K562 (cell line): ENCODE data around the gene PRRG4. TPM values are rescaled to one million over a fixed set of nuclear protein-coding genes. Genes with fewer than 3 reads are reported as not detected.

ENCODE experiments used
- BDP1 ChIP-seq: IDR thresholded peaks from 3 replicates; pipeline ENCODE4 v1.6.1; 2011; ENCODE audit not compliant: insufficient read length, insufficient read depth
- HDAC2 ChIP-seq: fragments of 450-650 bp; IDR thresholded peaks from 2 replicates; pipeline ENCODE4 v1.6.1; 2016; ENCODE audit warnings: mild to moderate bottlenecking
- HIVEP1 ChIP-seq: fragments of 250-450 bp; sonication (Bioruptor Pico); IDR thresholded peaks from 2 replicates; pipeline ENCODE4 v1.4.0; 2020; ENCODE audit warnings: mild to moderate bottlenecking
- SMAD2 ChIP-seq: fragments of 150-350 bp; IDR thresholded peaks from 2 replicates; pipeline ENCODE4 v1.6.1; 2014; ENCODE audit warnings: low read depth, mild to moderate bottlenecking, low read length
- SMAD3 ChIP-seq: fragments of 450-650 bp; formaldehyde crosslinking; conservative IDR thresholded peaks from 2 replicates; pipeline ENCODE4 v1.4.0; 2020; ENCODE audit warnings: mild to moderate bottlenecking
- SMAD4 ChIP-seq: fragments of 250-450 bp; sonication (Bioruptor Pico); conservative IDR thresholded peaks from 2 replicates; pipeline ENCODE4 v1.8.0; 2021; ENCODE audit warnings: inconsistent platforms, mild to moderate bottlenecking, moderate library complexity
- TEAD4 ChIP-seq, 2 experiments: sonication (generic) in 1 of 2; formaldehyde crosslinking in 1 of 2; IDR thresholded peaks; 2 replicates each; pipeline versions ENCODE4 v1.6.1 to v1.8.0; 2012 to 2022; ENCODE audit warnings: borderline replicate concordance in 1 of 2, inconsistent platforms in 1 of 2, low read length in 1 of 2, mild to moderate bottlenecking in 1 of 2, missing genetic modification reagents in 1 of 2
- ZC3H8 ChIP-seq: fragments of 450-650 bp; IDR thresholded peaks from 2 replicates; pipeline ENCODE4 v1.6.1; 2017
- polyA plus RNA-seq, 8 experiments: library from polyadenylated mRNA; depleted of rRNA in 4 of 8; stranded (reverse) in 5 of 8; unstranded in 3 of 8; fragments of >200 nt; fragmentation: Nextera tagmentation in 2 of 8; fragmentation: Illumina TruSeq in 1 of 8; extraction: Ambion mirVana in 2 of 8; extraction: Trizol in 1 of 8; gene quantifications; 2 replicates each; pipeline versions ENCODE4 v1.2.1 to v1.2.3, GENCODE V29; 2011 to 2014; ENCODE audit warnings: inconsistent platforms in 1 of 8, missing spikeins in 1 of 8
- total RNA-seq, 7 experiments: library from RNA; depleted of rRNA in 6 of 7; stranded (reverse); fragments of >200 nt in 6 of 7; fragmentation: Illumina TruSeq in 2 of 7; extraction: Trizol in 2 of 7; gene quantifications; 2 replicates each; pipeline versions ENCODE4 v1.2.1 to v1.2.3, GENCODE V29; 2011 to 2021; ENCODE audit warnings: low replicate concordance in 1 of 7
- TF ChIP-seq, protein P1 (sequence below): fragments of 250-450 bp; sonication (Bioruptor Pico); IDR thresholded peaks from 2 replicates; pipeline ENCODE4 v1.5.0; 2021
- TF ChIP-seq, protein P2 (sequence below): IDR thresholded peaks from 2 replicates; pipeline ENCODE4 v1.6.1; 2011; ENCODE audit not compliant: insufficient read length; ENCODE audit errors: extremely low read depth
- TF ChIP-seq, protein P3 (sequence below): sonication (generic); formaldehyde crosslinking; IDR thresholded peaks from 2 replicates; pipeline ENCODE4 v1.8.0; 2022; ENCODE audit warnings: missing genetic modification reagents, mild to moderate bottlenecking, borderline replicate concordance
- TF ChIP-seq, protein P4 (sequence below): fragments of 200-600 bp; sonication (generic); IDR thresholded peaks from one replicate; pipeline ENCODE4 v1.6.1; 2012; ENCODE audit warnings: mild to moderate bottlenecking, low read depth, low read length, inconsistent platforms

The PRRG4 gene
- total and polyA plus RNA-seq, 9 of the 15 experiments (the other 6 are each of a cell fraction or from before 2014, with no cell fraction given): not detected

DNA sequence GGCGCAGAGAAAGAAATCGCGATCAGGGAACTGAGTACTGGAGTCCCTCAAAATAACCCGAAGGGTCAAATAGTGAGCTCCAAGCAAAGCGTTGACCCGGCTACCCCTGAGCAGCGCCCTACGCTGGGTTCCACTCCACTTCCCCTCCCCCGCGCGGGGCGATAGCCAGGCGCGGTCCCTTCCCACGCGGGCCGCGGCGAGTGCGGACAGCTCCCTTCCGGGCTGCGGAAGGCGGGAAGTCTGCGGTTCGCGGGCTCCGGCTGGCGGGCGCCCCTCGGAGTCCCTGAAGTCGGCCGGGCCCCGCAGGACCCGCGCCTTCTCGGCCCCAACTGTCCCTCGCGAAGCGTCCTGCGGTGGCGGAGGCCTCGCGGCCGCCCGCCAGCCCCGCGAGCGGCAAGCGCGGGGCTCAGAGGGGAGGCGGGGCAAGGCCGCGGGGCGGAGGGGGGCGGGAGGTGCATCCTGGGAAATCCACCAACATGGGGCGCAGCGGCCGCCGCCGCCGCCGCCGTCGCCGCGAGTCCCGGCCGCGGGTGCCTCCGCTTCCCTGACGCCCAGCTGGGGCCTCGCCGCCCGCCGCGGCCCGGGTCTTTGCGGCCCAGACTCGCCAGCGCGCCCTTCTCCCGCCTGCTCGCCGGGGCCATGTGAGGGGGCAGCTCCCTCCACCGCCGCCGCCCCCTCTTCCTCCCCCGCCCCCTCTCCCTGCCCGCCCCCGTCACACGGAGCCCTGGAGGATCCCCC, 62.8 kb downstream of the PRRG4 start, which contains the start of gene QSER1 (continued):
- TF ChIP-seq, protein P1, sequence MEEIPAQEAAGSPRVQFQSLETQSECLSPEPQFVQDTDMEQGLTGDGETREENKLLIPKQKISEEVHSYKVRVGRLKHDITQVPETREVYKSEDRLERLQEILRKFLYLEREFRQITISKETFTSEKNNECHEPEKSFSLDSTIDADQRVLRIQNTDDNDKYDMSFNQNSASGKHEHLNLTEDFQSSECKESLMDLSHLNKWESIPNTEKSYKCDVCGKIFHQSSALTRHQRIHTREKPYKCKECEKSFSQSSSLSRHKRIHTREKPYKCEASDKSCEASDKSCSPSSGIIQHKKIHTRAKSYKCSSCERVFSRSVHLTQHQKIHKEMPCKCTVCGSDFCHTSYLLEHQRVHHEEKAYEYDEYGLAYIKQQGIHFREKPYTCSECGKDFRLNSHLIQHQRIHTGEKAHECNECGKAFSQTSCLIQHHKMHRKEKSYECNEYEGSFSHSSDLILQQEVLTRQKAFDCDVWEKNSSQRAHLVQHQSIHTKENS (CRISPR knock-in tag): no peak
- TF ChIP-seq ZC3H8 (no peak), TEAD4 (IDR thresholded peaks at IDR 0.05; ENCODE audit: low read length) (no peak), TEAD4 (CRISPR knock-in tag; IDR thresholded peaks at IDR 0.05; ENCODE audit: borderline replicate concordance) (no peak), SMAD2 (no peak), SMAD4 (CRISPR knock-in tag) (peak; percentile 97), SMAD3 (no peak), HIVEP1 (no peak), BDP1 (no peak), HDAC2 (no peak)
- TF ChIP-seq, protein P2, sequence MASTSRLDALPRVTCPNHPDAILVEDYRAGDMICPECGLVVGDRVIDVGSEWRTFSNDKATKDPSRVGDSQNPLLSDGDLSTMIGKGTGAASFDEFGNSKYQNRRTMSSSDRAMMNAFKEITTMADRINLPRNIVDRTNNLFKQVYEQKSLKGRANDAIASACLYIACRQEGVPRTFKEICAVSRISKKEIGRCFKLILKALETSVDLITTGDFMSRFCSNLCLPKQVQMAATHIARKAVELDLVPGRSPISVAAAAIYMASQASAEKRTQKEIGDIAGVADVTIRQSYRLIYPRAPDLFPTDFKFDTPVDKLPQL: no peak
- TF ChIP-seq, protein P3, sequence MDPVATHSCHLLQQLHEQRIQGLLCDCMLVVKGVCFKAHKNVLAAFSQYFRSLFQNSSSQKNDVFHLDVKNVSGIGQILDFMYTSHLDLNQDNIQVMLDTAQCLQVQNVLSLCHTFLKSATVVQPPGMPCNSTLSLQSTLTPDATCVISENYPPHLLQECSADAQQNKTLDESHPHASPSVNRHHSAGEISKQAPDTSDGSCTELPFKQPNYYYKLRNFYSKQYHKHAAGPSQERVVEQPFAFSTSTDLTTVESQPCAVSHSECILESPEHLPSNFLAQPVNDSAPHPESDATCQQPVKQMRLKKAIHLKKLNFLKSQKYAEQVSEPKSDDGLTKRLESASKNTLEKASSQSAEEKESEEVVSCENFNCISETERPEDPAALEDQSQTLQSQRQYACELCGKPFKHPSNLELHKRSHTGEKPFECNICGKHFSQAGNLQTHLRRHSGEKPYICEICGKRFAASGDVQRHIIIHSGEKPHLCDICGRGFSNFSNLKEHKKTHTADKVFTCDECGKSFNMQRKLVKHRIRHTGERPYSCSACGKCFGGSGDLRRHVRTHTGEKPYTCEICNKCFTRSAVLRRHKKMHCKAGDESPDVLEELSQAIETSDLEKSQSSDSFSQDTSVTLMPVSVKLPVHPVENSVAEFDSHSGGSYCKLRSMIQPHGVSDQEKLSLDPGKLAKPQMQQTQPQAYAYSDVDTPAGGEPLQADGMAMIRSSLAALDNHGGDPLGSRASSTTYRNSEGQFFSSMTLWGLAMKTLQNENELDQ (CRISPR knock-in tag): no peak
- TF ChIP-seq, protein P4, sequence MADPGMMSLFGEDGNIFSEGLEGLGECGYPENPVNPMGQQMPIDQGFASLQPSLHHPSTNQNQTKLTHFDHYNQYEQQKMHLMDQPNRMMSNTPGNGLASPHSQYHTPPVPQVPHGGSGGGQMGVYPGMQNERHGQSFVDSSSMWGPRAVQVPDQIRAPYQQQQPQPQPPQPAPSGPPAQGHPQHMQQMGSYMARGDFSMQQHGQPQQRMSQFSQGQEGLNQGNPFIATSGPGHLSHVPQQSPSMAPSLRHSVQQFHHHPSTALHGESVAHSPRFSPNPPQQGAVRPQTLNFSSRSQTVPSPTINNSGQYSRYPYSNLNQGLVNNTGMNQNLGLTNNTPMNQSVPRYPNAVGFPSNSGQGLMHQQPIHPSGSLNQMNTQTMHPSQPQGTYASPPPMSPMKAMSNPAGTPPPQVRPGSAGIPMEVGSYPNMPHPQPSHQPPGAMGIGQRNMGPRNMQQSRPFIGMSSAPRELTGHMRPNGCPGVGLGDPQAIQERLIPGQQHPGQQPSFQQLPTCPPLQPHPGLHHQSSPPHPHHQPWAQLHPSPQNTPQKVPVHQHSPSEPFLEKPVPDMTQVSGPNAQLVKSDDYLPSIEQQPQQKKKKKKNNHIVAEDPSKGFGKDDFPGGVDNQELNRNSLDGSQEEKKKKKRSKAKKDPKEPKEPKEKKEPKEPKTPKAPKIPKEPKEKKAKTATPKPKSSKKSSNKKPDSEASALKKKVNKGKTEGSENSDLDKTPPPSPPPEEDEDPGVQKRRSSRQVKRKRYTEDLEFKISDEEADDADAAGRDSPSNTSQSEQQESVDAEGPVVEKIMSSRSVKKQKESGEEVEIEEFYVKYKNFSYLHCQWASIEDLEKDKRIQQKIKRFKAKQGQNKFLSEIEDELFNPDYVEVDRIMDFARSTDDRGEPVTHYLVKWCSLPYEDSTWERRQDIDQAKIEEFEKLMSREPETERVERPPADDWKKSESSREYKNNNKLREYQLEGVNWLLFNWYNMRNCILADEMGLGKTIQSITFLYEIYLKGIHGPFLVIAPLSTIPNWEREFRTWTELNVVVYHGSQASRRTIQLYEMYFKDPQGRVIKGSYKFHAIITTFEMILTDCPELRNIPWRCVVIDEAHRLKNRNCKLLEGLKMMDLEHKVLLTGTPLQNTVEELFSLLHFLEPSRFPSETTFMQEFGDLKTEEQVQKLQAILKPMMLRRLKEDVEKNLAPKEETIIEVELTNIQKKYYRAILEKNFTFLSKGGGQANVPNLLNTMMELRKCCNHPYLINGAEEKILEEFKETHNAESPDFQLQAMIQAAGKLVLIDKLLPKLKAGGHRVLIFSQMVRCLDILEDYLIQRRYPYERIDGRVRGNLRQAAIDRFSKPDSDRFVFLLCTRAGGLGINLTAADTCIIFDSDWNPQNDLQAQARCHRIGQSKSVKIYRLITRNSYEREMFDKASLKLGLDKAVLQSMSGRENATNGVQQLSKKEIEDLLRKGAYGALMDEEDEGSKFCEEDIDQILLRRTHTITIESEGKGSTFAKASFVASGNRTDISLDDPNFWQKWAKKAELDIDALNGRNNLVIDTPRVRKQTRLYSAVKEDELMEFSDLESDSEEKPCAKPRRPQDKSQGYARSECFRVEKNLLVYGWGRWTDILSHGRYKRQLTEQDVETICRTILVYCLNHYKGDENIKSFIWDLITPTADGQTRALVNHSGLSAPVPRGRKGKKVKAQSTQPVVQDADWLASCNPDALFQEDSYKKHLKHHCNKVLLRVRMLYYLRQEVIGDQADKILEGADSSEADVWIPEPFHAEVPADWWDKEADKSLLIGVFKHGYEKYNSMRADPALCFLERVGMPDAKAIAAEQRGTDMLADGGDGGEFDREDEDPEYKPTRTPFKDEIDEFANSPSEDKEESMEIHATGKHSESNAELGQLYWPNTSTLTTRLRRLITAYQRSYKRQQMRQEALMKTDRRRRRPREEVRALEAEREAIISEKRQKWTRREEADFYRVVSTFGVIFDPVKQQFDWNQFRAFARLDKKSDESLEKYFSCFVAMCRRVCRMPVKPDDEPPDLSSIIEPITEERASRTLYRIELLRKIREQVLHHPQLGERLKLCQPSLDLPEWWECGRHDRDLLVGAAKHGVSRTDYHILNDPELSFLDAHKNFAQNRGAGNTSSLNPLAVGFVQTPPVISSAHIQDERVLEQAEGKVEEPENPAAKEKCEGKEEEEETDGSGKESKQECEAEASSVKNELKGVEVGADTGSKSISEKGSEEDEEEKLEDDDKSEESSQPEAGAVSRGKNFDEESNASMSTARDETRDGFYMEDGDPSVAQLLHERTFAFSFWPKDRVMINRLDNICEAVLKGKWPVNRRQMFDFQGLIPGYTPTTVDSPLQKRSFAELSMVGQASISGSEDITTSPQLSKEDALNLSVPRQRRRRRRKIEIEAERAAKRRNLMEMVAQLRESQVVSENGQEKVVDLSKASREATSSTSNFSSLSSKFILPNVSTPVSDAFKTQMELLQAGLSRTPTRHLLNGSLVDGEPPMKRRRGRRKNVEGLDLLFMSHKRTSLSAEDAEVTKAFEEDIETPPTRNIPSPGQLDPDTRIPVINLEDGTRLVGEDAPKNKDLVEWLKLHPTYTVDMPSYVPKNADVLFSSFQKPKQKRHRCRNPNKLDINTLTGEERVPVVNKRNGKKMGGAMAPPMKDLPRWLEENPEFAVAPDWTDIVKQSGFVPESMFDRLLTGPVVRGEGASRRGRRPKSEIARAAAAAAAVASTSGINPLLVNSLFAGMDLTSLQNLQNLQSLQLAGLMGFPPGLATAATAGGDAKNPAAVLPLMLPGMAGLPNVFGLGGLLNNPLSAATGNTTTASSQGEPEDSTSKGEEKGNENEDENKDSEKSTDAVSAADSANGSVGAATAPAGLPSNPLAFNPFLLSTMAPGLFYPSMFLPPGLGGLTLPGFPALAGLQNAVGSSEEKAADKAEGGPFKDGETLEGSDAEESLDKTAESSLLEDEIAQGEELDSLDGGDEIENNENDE: no peak
